ENCODE data around the gene CRTAC1. TPM values are rescaled to one million over a fixed set of nuclear protein-coding genes. Genes with fewer than 3 reads are reported as not detected.

The CRTAC1 gene
- total and polyA plus RNA-seq, 9 of the 15 experiments (the other 6 are each of a cell fraction or from before 2014, with no cell fraction given) = not detected

DNA sequence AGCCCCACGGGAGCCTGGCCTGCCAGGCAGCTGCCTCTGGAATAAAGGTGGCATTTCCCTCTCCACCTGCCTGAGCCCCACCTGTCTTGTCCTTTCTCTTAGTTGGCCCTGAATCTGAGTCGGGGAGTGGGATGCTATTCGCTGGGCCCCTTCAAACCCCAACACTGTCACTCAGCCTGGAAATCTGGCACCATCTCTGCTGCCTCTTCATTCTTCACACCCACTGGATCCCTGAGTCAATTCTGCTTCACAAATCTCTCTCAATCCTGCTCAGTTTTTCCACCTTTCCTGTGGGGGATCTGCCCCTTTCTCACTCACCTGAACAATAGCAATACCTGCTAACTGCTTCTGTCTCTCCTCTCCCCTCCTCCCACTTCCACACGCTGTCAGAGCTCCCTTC, 10.6 kb downstream of the CRTAC1 start (continued):
- no peak for TF ChIP-seq ZBTB17 (CRISPR knock-in tag; IDR thresholded peaks at IDR 0.05)
- TF ChIP-seq ZNF589 (CRISPR knock-in tag; IDR thresholded peaks at IDR 0.05; ENCODE audit: low read depth) = no peak
- TF ChIP-seq, protein P1, sequence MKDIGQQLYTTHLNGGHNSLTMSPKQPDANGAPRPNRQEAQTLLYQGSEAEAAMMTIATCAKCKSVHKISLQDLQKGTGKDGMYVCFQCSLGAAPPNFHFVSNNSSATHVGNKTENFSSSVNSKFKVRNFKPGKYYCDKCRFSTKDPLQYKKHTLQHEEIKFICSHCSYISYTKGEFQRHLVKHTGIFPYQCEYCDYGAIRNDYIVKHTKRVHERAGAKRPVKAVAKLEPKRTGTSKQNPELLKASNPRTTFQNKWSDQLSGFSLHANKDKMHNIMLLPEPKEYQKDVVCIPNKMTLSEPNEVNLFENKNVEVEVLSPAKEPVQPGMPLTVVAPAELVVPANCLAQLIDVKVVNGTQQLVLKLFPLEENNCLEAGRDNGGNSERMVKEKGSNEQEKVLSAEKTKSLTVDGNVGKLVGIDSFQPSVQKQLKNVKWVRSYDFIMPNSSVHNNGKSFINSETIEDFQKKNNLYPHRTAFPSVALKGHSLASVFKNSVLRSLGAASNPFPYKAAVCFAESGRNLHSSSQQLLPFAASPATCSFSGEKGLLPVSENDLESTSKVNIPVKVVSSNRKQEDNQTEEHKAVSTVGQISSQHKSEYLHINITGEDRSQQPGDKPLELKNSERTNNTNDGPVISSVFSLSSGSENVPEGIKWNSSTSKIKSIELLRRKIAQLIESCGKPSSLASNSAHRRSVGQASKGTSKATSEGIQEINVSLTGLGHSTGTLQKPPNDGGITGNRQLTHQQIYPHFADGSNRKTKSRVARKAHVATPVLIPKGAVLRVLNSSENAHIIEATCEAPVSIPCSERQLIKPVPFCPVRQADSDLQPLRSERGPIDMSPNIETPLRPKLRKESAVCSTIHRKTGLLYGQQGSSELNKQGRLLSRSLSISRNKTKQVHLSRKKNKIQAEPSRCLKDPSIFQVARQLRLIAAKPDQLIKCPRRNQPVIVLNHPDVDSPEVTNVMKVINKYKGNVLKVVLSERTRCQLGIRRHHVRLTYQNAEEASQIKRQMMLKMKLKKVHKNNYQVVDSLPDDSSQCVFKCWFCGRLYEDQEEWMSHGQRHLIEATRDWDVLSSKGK (CRISPR knock-in tag; IDR thresholded peaks at IDR 0.05) = no peak
- TF ChIP-seq GTF2E2 (tag; IDR thresholded peaks at IDR 0.05) = no peak
- TF ChIP-seq FOXJ2 (tag; IDR thresholded peaks at IDR 0.05) = no peak
- no peak for TF ChIP-seq ZNF133 (CRISPR knock-in tag; IDR thresholded peaks at IDR 0.05)
- TF ChIP-seq ZNF740 (CRISPR knock-in tag; IDR thresholded peaks at IDR 0.05) = no peak
- TF ChIP-seq ZNF740 (tag; IDR thresholded peaks at IDR 0.05) = no peak
- TF ChIP-seq TAF1 (IDR thresholded peaks at IDR 0.05; ENCODE audit: control insufficient read depth, extremely low read depth, insufficient read depth, low read length, severe bottlenecking) = no peak
- TF ChIP-seq NFXL1 (CRISPR knock-in tag; IDR thresholded peaks at IDR 0.05) = no peak
- TF ChIP-seq, protein P2, sequence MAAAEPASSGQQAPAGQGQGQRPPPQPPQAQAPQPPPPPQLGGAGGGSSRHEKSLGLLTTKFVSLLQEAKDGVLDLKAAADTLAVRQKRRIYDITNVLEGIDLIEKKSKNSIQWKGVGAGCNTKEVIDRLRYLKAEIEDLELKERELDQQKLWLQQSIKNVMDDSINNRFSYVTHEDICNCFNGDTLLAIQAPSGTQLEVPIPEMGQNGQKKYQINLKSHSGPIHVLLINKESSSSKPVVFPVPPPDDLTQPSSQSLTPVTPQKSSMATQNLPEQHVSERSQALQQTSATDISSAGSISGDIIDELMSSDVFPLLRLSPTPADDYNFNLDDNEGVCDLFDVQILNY (CRISPR knock-in tag; IDR thresholded peaks at IDR 0.05) = no peak
